Measurements from ENCODE around the gene CYBA. TPM values are rescaled to one million over a fixed set of nuclear protein-coding genes. Genes with fewer than 3 reads are reported as not detected.

Gene CYBA
- polyA plus RNA-seq, 4 donors: 61.1 to 320 (median 175) TPM

DNA sequence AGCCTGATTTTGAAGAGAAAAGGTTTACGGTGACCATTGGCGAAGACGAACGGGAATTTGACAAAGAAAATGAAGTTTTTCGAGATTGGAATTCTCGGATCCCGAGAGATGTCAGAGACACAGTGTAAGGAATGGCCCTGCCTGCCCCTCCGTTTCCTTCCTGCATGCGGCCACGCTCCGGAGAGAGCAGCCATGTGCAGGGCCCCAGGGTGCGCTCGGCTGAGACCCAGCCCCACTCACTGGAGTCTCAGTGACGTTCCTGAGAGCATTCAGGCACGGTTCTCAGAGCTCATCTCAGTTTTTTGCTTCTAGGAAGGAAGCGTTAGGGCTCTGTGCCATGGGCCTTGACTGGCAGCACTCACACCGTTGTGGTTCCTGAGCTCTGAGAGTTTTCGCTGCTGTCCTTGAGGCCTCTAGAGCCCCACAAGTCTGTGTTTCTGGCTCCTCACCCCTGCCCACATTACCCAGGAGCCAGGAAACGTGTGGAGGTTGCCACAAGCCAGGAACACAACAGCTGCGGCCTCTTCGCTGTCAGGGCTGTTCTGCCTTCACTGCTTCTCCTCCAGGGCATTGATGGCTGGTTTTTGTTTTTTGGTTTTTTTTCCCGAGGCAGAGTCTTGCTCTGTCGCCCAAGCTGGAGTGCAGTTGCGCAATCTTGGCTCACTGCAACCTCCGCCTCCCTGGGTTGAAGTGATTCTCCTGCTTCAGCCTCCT is 50.9 kb downstream of the CYBA start:
- no peak for FAIRE-seq
- Histone ChIP-seq H3K4me1 (ENCODE audit: control insufficient read depth in 3 of 3, insufficient read depth in 2 of 3, low read depth in 1 of 3, low read length in 2 of 3) (no peaks in the 10 kb centered on the region), H3K27ac (ENCODE audit: low read depth in 1 of 3, low read length in 2 of 3) (peak overlapping the region in 1 of 3 donors; percentile 64)

DNA sequence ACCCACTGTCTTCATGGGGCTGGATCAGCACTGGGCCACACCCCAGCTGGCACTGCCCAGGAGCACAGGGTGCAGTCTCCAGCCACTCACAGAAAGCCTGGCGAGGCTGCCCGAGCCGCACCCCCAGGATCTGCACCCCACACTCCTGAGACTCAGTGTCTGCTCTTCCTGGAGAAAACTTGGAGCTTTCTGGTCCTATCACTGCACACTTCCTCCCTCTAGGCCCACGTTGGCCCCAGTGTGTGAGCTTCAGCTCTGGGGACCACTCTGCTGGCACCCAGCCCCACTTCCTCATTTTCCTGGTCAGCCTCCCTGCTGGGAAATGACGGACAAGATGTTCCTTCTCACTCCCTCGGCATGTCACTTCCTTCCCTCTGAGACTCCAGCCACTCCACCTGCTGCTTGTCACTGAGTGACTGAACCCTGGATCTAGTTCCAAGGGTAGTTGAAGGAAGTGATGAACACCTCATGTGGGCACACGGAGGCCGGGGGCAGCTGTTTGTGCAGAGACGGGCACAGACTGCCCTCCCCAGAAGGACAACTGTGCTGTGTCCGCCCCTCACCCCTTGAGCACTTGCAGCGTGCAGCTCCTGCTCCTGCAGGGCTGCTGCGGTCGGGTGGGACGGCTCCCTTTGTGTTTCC is 51.6 kb downstream of the CYBA start:
- 77 to 91% (median 87%) methylated on average over 14 of the region's 14 CpGs for WGBS, 3 donors
- no peak for FAIRE-seq
- Histone ChIP-seq H3K27ac (ENCODE audit: low read depth in 1 of 3, low read length in 2 of 3) (peak overlapping the region in 1 of 3 donors; percentile 81), H3K36me3 (ENCODE audit: control insufficient read depth in 3 of 3, insufficient read depth in 2 of 3, low read depth in 1 of 3, low read length in 3 of 3) (peaks cover 7 to 73% (median 24%) of the 10 kb centered on the region in 3 donors), H3K4me1 (ENCODE audit: control insufficient read depth in 3 of 3, insufficient read depth in 2 of 3, low read depth in 1 of 3, low read length in 2 of 3) (no peaks in the 10 kb centered on the region), H3K9me3 (ENCODE audit: control insufficient read depth in 2 of 2, insufficient read depth in 1 of 2, low read depth in 1 of 2, low read length in 1 of 2) (no peaks in the 10 kb centered on the region), H3K4me3 (ENCODE audit: low read depth in 1 of 3, low read length in 3 of 3) (no peak overlapping the region), H3K27me3 (ENCODE audit: control insufficient read depth in 3 of 3, insufficient read depth in 3 of 3, low read length in 3 of 3) (no peaks in the 10 kb centered on the region)
- DNase-seq: peak in 1 of 2 donors; percentile 5

More for the DNA sequence above, 50.9 kb downstream of the CYBA start:
- Histone ChIP-seq H3K27me3 (ENCODE audit: control insufficient read depth in 3 of 3, insufficient read depth in 3 of 3, low read length in 3 of 3) (no peaks in the 10 kb centered on the region), H3K9me3 (ENCODE audit: control insufficient read depth in 2 of 2, insufficient read depth in 1 of 2, low read depth in 1 of 2, low read length in 1 of 2) (no peaks in the 10 kb centered on the region), H3K36me3 (ENCODE audit: control insufficient read depth in 3 of 3, insufficient read depth in 2 of 3, low read depth in 1 of 3, low read length in 3 of 3) (peaks cover 9 to 75% (median 28%) of the 10 kb centered on the region in 3 donors), H3K4me3 (ENCODE audit: low read depth in 1 of 3, low read length in 3 of 3) (no peak overlapping the region)
- DNase-seq: no peak
- WGBS, 3 donors: 86 to 92% (median 87%) methylated on average over 25 of the region's 25 CpGs

DNA sequence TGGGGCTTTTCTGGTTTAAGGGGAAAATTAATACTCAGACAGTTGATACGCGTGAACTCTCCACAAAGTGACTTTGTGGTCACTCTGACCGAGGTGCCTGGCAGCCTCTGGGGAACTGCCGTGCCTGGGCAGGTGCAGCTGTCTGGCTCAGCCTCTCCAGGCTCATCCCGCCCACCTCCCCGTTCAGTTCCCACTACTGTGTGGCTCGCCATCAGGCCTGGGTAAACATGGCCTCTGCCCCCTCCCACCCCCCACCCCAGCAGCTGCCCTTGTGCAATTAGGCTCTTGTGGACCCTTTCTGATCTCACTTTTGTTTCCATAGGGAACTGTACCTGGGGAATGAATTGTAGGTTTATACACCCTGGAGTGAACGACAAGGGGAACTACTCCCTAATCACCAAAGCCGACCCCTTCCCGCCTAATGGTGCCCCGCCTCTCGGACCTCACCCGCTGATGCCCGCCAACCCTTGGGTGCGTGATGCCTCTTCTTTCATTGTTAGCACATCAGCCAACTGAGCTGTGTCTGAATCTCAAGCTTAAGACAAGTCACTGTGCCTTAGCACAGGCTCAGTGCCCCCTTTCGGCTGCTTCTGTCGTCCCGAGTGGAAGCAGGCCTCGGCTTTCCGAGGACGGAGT is 52.9 kb downstream of the CYBA start:
- peaks cover 10 to 74% (median 24%) of the 10 kb centered on the region in 3 donors for H3K36me3 ChIP-seq (ENCODE audit: control insufficient read depth in 3 of 3, insufficient read depth in 2 of 3, low read depth in 1 of 3, low read length in 3 of 3)
- H3K9me3 ChIP-seq (ENCODE audit: control insufficient read depth in 2 of 2, insufficient read depth in 1 of 2, low read depth in 1 of 2, low read length in 1 of 2): no peaks in the 10 kb centered on the region
- H3K4me3 ChIP-seq (ENCODE audit: low read depth in 1 of 3, low read length in 3 of 3): no peak overlapping the region
- FAIRE-seq (no peak), DNase-seq (no peak)
- no peak overlapping the region for H3K27ac ChIP-seq (ENCODE audit: low read depth in 1 of 3, low read length in 2 of 3)
- H3K27me3 ChIP-seq (ENCODE audit: control insufficient read depth in 3 of 3, insufficient read depth in 3 of 3, low read length in 3 of 3): no peaks in the 10 kb centered on the region
- no peaks in the 10 kb centered on the region for H3K4me1 ChIP-seq (ENCODE audit: control insufficient read depth in 3 of 3, insufficient read depth in 2 of 3, low read depth in 1 of 3, low read length in 2 of 3)
- WGBS, 3 donors: 80 to 81% (median 80%) methylated on average over 21 of the region's 21 CpGs

DNA sequence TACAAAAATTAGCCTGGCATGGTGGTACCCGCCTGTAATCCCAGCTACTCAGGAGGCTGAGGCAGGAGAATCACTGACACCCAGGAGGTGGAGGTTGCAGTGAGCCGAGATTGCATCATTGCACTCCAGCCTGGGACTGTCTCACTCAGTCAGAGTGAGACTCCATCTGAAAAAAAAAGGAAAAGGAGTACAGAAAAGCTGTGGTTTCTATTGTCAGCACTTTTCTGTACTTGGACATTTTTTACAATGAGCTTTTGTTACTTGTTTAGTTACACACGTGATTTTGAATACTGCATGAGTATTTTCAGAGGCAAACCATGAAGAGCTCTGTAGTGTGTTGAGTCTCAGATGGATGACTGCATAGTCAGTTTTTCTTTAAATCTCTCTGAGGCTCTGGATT is 54.4 kb downstream of the CYBA start:
- Histone ChIP-seq H3K9me3 (ENCODE audit: control insufficient read depth in 2 of 2, insufficient read depth in 1 of 2, low read depth in 1 of 2, low read length in 1 of 2) (no peaks in the 10 kb centered on the region), H3K4me1 (ENCODE audit: control insufficient read depth in 3 of 3, insufficient read depth in 2 of 3, low read depth in 1 of 3, low read length in 2 of 3) (no peaks in the 10 kb centered on the region), H3K27ac (ENCODE audit: low read depth in 1 of 3, low read length in 2 of 3) (no peak overlapping the region), H3K36me3 (ENCODE audit: control insufficient read depth in 3 of 3, insufficient read depth in 2 of 3, low read depth in 1 of 3, low read length in 3 of 3) (peaks cover 10 to 68% (median 18%) of the 10 kb centered on the region in 3 donors), H3K27me3 (ENCODE audit: control insufficient read depth in 3 of 3, insufficient read depth in 3 of 3, low read length in 3 of 3) (no peaks in the 10 kb centered on the region), H3K4me3 (ENCODE audit: low read depth in 1 of 3, low read length in 3 of 3) (no peak overlapping the region)
- DNase-seq (no peak), FAIRE-seq (no peak)
- 76 to 84% (median 81%) methylated on average over 3 of the region's 3 CpGs for WGBS, 3 donors

DNA sequence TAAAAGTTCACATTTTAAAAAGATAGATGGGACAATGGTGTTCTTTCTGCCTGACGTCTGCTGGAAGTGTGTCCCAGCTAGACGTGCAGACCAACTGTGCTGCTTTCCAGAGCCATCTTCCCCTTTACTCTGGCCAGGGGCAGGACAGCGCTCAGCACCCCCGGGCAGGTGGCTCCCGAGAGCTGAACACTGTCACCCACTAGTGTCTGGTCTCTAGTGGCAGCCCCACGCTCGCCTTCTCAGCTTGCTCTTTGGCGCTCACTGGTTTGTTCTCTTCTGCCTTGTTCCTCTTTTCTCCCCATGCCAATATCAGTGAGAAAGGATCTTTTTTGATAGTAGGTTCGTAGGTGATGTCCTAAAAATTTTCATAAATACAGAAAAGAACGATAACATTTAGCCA is 54.9 kb downstream of the CYBA start:
- FAIRE-seq (no peak), DNase-seq (no peak)

DNA sequence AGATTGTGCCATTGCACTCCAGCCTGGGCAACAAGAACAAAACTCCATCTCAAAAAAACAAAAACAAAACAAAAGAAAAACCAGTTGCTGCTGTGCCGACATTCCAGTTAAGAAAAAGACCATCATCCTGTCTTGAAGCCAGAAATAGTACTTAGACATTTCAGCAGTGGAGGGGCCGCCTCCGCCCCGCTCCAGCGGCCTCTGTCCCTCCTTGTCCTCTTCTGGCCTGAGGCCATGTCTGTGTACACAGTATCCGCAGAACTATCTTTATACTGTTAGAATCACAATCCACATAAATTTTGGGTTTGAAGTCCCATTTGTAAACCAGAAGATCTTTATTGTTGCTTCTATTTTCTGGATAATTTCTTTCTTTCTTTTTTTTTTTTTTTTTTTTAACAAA is 55.8 kb downstream of the CYBA start:
- WGBS, 3 donors: 86 to 95% (median 95%) methylated on average over 6 of the region's 6 CpGs
- no peaks in the 10 kb centered on the region for H3K9me3 ChIP-seq (ENCODE audit: control insufficient read depth in 2 of 2, insufficient read depth in 1 of 2, low read depth in 1 of 2, low read length in 1 of 2)
- FAIRE-seq: no peak
- no peak overlapping the region for H3K4me3 ChIP-seq (ENCODE audit: low read depth in 1 of 3, low read length in 3 of 3)
- no peaks in the 10 kb centered on the region for H3K4me1 ChIP-seq (ENCODE audit: control insufficient read depth in 3 of 3, insufficient read depth in 2 of 3, low read depth in 1 of 3, low read length in 2 of 3)
- peaks cover 8 to 67% (median 15%) of the 10 kb centered on the region in 3 donors for H3K36me3 ChIP-seq (ENCODE audit: control insufficient read depth in 3 of 3, insufficient read depth in 2 of 3, low read depth in 1 of 3, low read length in 3 of 3)
- no peak for DNase-seq
- no peaks in the 10 kb centered on the region for H3K27me3 ChIP-seq (ENCODE audit: control insufficient read depth in 3 of 3, insufficient read depth in 3 of 3, low read length in 3 of 3)
- no peak overlapping the region for H3K27ac ChIP-seq (ENCODE audit: low read depth in 1 of 3, low read length in 2 of 3)

More for the DNA sequence above, 54.9 kb downstream of the CYBA start:
- Histone ChIP-seq H3K9me3 (ENCODE audit: control insufficient read depth in 2 of 2, insufficient read depth in 1 of 2, low read depth in 1 of 2, low read length in 1 of 2) (no peaks in the 10 kb centered on the region), H3K4me1 (ENCODE audit: control insufficient read depth in 3 of 3, insufficient read depth in 2 of 3, low read depth in 1 of 3, low read length in 2 of 3) (no peaks in the 10 kb centered on the region), H3K27ac (ENCODE audit: low read depth in 1 of 3, low read length in 2 of 3) (no peak overlapping the region), H3K27me3 (ENCODE audit: control insufficient read depth in 3 of 3, insufficient read depth in 3 of 3, low read length in 3 of 3) (no peaks in the 10 kb centered on the region), H3K36me3 (ENCODE audit: control insufficient read depth in 3 of 3, insufficient read depth in 2 of 3, low read depth in 1 of 3, low read length in 3 of 3) (peaks cover 8 to 67% (median 14%) of the 10 kb centered on the region in 3 donors), H3K4me3 (ENCODE audit: low read depth in 1 of 3, low read length in 3 of 3) (no peak overlapping the region)
- WGBS, 3 donors: 91 to 92% (median 92%) methylated on average over 10 of the region's 10 CpGs

DNA sequence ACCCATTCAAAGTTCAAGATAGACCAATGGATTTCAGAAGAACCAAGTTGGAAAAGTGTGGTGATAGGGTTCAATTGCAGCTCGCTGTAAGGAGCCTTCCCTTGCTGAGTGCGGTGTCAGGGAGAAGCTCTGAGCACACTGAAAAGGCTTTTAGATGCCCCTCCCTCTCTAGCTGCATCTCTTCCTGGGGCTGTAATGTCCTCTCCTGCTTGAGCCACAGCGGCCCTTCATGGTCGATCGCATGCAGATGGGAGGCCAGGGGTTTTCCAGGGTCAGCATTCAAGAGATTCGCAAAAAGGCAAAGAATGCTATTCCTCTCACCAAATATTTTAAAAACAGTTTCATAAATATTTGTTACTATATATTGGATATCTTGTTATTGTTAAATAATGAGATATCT is 56.9 kb downstream of the CYBA start:
- H3K9me3 ChIP-seq (ENCODE audit: control insufficient read depth in 2 of 2, insufficient read depth in 1 of 2, low read depth in 1 of 2, low read length in 1 of 2): no peaks in the 10 kb centered on the region
- H3K4me3 ChIP-seq (ENCODE audit: low read depth in 1 of 3, low read length in 3 of 3): no peak overlapping the region
- H3K27me3 ChIP-seq (ENCODE audit: control insufficient read depth in 3 of 3, insufficient read depth in 3 of 3, low read length in 3 of 3): no peaks in the 10 kb centered on the region
- H3K27ac ChIP-seq (ENCODE audit: low read depth in 1 of 3, low read length in 2 of 3): no peak overlapping the region
- FAIRE-seq (no peak), DNase-seq (no peak)
- peaks cover 5 to 66% (median 19%) of the 10 kb centered on the region in 3 donors for H3K36me3 ChIP-seq (ENCODE audit: control insufficient read depth in 3 of 3, insufficient read depth in 2 of 3, low read depth in 1 of 3, low read length in 3 of 3)
- WGBS, 3 donors: 89 to 97% (median 97%) methylated on average over 6 of the region's 6 CpGs
- no peaks in the 10 kb centered on the region for H3K4me1 ChIP-seq (ENCODE audit: control insufficient read depth in 3 of 3, insufficient read depth in 2 of 3, low read depth in 1 of 3, low read length in 2 of 3)

DNA sequence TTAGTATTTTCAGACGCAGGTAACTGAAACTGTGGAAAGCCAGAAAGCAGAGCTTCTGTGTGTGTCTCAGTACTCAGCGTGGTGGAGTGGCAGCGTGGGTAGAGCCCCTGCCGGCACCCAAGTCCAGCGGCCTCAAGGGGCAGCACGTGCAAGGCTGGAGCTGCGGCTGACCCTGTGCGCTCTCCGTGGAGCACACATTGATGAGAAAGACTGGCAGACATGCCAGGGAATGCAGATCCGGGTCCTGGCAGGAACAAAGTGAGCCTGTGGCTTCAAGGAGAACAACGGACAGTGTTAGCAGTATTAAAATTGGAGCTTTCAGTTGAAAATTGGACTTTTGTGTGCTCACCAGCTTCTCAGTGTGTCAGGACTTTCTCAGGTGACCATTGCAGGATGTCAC is 57.4 kb downstream of the CYBA start:
- WGBS, 3 donors: 82 to 89% (median 84%) methylated on average over 11 of the region's 11 CpGs
- no peaks in the 10 kb centered on the region for H3K9me3 ChIP-seq (ENCODE audit: control insufficient read depth in 2 of 2, insufficient read depth in 1 of 2, low read depth in 1 of 2, low read length in 1 of 2)
- DNase-seq: no peak

More for the DNA sequence above, 57.4 kb downstream of the CYBA start:
- FAIRE-seq: no peak
- H3K4me1 ChIP-seq (ENCODE audit: control insufficient read depth in 3 of 3, insufficient read depth in 2 of 3, low read depth in 1 of 3, low read length in 2 of 3): no peaks in the 10 kb centered on the region
- H3K27ac ChIP-seq (ENCODE audit: low read depth in 1 of 3, low read length in 2 of 3): no peak overlapping the region
- H3K4me3 ChIP-seq (ENCODE audit: low read depth in 1 of 3, low read length in 3 of 3): no peak overlapping the region
- no peaks in the 10 kb centered on the region for H3K27me3 ChIP-seq (ENCODE audit: control insufficient read depth in 3 of 3, insufficient read depth in 3 of 3, low read length in 3 of 3)
- peaks cover 5 to 65% (median 21%) of the 10 kb centered on the region in 3 donors for H3K36me3 ChIP-seq (ENCODE audit: control insufficient read depth in 3 of 3, insufficient read depth in 2 of 3, low read depth in 1 of 3, low read length in 3 of 3)
